Stimulated activated CD8-positive, alpha-beta memory T cell treated with anti-CD3 and anti-CD28 coated beads, Interleukin-15, amount 100 ng/mL, for 48 hours (primary cell): Measurements from ENCODE around the gene GLI2.

Experiments used
- DNase-seq, 2 donors: peaks; one replicate each; pipeline ENCODE4 v3.0.0-alpha.2; 2020; ENCODE audit warnings: low read depth in 2 of 2

GLI2 gene

DNA sequence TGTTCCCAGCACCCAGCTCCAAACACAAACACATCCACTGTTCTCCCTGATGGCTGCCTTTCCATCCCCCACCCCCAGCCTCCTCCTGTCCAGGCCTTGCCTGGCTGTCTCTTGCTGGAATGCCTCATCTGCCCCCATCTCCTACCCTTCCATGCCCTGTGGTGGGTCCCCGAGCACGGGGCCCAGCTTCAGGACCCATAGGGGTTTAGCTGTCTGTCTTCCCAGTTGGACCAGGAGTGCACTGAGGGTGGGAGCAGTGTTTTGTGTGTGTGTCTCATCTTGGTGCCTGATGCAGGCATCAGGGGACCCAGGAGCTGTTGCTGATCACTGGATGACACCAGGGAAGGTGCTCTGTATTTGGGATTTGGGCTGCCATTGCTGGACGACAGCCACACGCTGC lies 34.5 kb downstream of the GLI2 start:
- DNase-seq = no peak

DNA sequence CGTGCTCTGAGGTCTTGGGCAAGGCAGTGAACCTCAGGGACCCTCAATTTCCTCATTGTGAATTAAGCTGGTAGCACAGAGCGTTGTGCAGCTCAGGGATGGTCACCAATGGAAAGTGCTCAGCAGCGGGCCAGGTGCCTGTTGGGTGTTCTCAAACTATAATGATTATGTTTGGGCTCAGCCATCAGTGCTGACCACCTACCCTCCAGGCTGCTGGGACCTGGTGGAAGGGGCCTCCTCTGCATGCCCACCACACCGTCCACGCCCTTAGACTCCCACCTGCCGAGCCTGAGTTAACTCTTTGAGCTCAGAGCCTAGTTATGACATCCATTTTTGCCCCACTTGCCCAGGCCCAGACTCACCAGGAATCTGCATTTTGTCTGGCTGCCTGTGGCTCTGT lies 35.0 kb downstream of the GLI2 start:
- no peak for DNase-seq

DNA sequence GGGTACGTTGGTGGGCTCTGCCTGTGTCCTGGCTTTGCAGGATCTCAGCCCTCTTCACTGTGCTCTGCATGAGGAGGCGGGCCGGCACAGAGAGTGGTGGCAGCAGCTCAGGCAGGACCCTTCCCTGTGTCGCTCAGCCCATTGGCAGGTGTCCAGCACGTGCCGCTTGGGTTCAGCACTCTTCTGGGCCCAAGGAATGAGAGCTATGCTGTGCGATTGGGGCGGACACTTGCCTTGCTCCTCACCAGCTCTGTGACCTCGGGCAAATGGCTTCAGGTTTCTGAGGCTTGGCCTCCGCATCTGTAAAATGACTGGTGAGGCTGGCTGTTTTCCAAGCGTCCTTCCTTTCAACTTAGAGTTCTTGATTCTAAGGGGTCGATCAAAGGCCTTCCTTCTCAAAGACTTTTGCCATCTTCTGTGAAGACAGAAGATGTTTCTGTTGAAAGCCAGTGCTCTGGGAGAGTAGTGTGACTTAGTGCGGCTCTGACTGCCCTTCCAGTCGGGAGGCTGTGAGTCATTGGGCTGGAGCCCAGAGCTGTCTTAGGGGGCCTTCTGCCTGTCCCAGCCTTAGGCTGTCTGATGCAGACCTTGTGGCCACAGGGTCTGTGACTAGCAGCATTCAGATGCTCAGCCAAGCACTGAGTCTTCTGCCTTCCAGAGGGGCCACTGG lies 35.6 kb downstream of the GLI2 start:
- no peak for DNase-seq

DNA sequence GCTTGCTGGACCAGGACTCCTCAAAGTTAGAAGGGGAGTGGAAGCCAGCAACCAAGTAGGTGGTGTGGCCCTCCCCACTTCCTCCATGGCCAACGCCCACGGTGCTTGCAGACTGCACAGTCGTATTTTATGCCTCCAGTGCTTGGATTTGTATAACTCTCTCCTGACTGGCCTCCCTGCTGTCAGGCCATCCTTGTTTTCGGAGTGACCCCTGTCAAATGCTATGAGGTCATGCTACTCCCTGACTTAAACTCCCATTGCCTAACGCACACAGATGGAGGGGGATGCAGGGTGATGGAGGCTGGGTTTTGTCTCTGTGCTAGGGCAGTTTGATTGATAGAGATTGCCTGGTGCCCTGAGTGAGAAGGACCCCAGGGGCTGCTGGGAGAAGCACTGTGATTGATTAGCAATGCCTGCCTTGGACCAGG lies 36.1 kb downstream of the GLI2 start:
- no peak for DNase-seq

DNA sequence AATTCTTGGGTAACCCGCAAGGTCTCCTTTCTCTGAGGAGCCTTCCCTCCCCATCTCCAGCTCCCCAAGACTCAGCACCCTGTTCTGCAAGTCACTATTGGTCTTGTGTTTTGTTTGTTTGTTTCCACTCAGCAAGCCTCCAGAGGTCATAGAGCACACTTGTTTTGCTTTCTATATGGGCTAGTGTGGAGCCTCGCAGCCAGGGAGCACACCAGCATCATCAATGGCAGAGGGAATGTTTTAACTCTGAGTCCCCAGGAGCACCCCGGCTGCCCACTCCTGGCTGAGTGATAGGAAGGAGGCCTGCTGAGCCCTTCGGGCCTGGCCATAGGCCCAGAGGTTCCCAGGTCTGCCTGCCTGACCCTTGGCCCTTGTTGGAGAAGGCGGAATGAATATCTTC lies 36.6 kb downstream of the GLI2 start:
- no peak for DNase-seq

DNA sequence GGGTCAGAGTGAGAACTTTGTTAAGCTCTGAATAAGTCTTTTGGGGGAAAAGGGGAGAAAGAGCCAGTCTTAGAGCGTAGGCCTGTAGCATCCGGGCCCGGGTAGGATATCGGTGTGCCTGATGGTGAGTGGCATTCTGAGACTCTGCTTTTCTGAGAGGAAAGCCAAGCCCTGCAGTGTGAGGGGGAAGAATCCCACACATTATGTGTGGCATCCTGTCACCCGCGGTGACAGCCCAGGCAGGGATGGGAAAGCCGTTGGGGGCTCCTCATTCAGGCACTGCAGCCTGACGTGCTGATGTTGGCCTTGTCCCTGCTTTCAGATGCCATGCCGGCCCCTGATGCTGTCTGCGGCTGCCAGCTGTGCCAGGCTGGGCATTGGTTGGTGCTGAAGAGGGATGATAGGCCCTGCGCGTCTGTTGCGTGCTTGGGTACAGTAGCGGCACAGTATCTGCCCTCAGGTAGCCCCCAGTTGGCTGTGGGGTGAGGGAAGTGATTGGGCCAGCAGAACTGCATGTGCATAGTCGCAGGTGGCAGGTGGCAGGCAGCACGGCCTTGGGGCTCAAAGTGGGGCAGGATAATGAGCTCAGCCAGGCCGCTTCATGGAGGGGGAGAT lies 37.6 kb downstream of the GLI2 start:
- DNase-seq = no peak

DNA sequence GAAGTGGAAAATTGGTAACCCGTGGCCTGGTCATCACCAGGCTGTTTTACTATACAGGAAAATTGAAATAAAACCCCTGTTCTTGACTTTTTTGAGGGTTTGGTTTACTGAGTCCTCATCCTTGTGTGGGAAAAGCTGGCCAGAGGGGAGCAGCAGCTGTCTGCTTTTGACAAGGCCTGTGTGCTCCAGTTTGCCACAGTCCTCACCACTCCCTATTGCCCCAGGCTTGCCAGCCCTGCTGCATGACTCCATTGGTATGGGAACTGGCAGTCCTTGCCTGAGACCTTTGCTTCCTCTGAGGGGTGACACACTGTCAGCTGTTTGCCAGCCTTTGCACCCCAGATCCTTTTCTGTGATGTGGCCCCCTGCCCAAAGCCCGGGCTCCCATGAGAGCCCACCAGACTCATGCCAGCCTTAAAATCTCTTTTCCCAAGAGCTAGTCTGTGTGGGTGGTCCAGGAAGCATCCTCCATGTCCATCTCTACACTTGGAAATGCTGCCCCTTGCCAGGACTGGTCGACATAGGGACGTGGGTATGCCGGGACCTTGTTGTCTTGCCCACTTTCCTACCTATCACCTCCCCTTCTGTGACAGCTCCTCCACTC lies 39.0 kb downstream of the GLI2 start:
- DNase-seq = no peak

DNA sequence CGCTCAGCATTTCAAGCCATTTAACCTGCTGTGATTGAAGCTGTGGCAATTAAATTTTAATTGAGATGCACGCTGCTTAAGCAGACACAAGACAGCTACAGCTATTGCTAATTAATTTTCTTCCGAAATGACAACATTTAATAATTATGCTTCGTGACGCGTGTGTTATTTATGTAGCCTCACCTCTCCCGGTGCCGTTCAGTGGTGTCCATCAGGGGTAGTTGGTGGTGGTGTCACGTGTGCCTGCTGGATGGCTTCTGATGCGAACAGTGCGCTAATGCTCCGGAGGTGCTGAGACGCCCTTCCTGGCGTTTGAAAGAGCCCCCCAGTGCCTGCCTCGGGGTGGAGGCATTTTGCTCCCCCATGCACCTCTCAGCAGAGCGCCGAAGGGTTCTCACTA lies 39.5 kb downstream of the GLI2 start:
- DNase-seq = no peak

DNA sequence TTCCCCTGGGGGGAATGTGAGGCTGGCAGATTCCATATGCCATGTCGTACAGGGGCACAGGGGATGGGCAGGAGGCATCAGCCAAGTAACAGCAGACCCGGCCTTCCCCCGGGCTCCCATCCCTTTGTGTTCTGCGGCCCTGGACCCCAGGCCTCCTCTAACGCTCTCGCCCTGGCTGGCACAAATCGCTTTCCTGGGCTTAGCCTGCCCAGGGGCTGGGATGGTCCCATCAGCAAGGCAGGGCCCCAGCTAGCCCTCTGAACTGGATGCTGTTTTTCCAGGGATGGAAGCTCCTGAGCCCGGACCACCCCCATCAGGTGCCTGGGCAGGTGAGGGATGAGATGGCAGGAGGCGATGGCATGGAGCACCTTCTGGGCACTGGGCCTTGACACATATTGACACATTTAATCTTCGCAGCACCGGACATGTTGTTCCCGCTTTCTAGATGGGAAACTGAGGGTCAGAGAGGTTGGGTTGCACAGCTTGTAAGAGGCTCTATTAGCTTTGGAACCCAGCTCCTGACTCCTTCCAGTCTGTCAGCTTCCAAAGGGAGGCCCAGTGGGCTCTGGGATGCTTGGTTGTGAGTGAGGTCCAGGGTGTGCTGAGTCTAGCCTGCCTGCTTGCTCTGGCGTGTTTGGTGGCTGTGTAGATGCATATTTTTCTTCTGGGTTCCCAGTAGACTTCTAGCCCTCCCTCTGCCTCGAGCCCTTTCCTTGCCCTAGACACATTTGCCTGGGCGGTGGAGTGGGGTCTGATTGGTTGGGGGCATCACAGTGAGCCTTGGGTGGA lies 40.3 kb downstream of the GLI2 start:
- no peak for DNase-seq

DNA sequence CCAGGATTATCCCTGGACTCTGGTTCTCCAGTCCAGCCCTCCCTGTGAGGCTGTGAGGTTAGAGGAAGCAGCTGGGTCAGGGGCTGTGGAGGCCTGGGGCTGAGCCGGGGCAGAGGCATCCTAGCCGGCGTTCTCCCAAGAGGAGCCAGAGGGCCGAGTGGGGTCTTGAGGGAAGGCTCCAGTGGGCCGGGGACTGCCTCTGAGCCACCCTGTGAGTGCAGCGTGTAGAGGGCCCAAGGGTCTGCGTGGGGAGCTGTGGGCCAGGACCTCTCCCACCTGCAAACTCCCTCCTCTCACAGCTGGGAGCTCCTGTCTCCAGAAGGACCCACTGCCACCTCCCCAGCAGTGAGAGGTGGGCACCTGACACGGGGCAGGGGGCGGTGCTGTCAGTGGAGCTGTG lies 41.0 kb downstream of the GLI2 start:
- DNase-seq = no peak

DNA sequence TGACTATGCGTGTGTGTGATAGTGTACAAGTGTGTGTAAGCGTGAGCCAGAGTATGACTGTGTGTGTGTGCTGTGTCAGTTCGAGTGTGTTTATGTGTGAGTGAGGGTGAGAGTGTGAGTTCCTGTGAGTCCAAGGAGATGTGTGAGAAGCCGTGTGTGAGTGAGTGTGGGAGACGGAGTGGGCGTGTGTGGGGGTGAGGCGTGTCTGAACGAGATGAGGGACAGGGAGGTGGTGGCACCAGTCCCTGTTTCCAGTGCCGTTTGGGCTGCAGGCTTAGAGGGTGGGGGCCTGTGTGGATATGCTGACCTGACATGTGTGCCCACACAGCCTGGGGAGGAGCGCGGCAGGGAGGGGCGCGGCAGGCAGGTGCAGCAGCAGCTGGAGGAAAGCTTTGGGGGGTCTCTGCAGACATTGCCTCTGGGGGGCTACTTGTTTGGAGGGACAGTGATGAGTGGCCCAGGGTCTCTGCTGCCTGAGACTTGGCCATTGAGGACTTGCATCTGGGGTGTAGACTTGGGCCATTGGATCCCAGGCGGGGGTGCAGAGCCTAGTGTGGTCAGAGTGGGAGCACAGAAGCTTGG lies 41.6 kb downstream of the GLI2 start:
- DNase-seq = no peak

DNA sequence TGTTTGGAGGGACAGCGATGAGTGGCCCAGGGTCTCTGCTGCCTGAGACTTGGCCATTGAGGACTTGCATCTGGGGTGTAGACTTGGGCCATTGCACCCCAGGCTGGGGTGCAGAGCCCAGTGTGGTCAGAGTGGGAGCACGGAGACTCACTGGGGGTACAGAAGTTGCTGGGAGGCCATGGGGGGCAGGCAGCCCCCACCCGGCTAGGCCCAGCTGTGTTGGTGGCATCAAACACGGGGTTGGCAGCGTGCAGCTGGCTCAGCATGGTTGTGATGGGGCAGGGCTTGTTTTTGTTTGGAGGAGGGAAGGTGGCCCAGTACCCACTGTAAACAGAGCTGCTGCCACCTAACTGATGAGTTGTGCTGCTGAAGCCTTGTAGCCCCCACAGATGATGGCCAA lies 42.1 kb downstream of the GLI2 start:
- no peak for DNase-seq

DNA sequence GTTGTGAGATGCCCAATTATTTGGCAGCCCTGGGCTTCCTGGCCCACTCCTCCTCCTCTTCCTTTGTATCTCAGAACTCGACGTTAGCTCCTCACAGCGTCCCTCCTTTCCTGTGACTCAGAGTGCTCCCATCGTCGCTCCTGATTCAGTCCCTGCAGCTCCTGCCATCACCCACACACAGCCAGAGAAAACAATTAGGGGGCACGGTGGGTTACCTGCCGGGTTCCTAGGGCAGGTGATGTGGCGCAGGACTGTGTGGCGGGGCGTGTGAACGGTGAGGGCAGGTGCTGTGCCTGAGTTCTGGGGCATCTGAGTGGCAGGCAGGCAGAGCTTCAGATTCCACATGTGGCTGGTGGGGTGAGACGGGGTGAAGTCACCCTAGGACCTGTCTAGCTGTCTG lies 42.6 kb downstream of the GLI2 start:
- no peak for DNase-seq

DNA sequence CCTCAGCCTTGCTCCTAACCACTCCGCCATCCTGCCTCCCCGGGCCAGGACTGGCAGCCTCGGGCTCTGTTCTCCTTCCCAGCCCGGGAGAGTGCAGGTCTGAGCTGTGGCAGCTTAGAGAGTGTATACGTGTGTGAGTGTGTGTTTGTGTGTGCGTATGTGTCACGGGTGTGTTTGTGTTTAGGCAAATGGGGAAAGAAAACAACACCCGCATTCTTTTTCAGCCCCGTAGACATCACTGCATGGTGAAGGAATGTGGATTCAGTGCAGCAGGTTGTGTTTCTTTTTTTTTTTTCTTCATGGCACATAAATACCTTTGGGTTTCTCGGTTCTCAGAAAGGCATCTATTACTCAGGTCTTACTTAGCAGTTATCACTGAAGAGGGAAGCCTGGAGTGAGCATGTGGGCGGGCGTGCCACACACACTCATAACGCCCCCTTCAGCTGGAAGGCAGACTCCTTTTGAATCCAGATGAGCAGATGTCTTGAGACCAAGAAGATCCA lies 44.2 kb downstream of the GLI2 start:
- DNase-seq = no peak

DNA sequence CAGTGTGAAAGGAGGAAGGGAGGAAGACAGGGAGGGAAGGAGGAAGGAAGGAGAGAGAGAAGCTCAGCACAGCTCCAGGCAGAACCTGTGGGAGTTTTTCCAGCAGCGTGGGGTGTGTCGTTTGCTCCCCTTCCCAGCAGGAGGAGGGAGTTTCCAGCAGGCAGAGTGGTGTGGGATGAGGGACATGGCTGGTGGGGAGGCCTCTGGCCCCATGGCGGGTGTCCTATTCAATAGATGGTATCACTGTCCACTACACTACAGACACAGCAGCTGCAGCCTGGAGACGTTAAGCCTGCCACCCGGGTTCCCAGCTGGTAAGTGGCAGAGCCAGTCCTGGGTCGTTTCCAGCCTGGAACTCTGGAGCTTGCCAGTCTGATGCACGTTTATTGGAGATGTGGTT lies 44.7 kb downstream of the GLI2 start:
- DNase-seq = no peak

DNA sequence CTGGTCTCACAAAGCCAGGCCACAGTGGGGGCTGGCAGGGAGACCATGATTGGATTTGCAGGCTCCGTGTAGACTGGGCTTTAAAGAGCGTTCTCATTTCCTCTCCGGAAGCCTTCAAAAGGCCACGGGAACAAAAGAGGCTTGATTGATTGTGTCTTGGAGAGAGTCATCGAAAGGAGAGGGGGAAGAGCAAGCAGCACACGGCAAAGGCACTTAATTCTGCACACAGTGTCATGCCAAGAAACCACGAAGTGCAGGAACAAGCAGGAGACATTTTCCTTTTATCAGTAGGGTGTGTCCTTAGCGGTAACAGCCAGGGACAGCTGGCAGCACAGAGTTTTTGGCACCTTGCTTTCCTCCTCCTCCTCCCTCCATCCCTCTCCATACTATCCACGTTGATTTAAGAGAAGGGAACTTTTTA lies 47.7 kb downstream of the GLI2 start:
- no peak for DNase-seq

DNA sequence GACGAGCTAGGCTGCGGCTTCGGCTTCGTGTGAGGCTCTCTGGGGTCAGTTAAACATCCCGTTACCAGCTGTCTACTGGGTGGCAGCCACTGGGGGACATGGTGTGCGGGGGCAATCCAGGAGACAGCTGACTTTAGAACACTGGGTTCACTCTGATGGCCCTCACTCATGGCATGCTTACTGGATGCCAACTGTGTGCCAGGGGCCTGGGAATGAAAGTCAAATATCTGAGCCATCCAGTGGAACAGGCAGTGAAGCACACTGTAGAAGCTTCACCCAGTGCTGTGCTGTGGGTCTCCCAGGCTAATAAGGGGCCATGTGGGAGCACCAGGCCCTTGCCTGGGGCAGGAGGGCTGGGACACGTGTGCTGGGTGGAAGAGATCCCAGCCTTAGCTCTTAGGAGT lies 48.3 kb downstream of the GLI2 start:
- no peak for DNase-seq
